Liver (tissue), 9 donors: ENCODE results near the gene SLC11A1. TPM values are rescaled to one million over a fixed set of nuclear protein-coding genes. Genes with fewer than 3 reads are reported as not detected.

Experiments used
- DNase-seq: peaks from one replicate; pipeline ENCODE4 v3.0.0-alpha.2; 2017; ENCODE audit warnings: low spot score
- H3K27ac ChIP-seq, 2 donors: one replicate each; pipeline ENCODE4 v1.7.0; 2013; ENCODE audit warnings: inconsistent platforms in 2 of 2, low read length in 2 of 2, control low read depth in 1 of 2, low read depth in 1 of 2, mild to moderate bottlenecking in 1 of 2
- H3K27me3 ChIP-seq, 4 donors: one replicate each; pipeline versions ENCODE4 v1.6.1 to v1.7.0; 2013; ENCODE audit warnings: low read length in 3 of 4, inconsistent platforms in 1 of 4, mild to moderate bottlenecking in 1 of 4, moderate library complexity in 1 of 4; ENCODE audit not compliant: control insufficient read depth in 4 of 4, insufficient read depth in 4 of 4
- H3K36me3 ChIP-seq, 4 donors: one replicate each; pipeline versions ENCODE4 v1.6.1 to v1.7.0; 2013; ENCODE audit warnings: low read length in 3 of 4, mild to moderate bottlenecking in 3 of 4, low read depth in 1 of 4, moderate library complexity in 1 of 4; ENCODE audit not compliant: control insufficient read depth in 4 of 4, insufficient read depth in 3 of 4
- H3K4me1 ChIP-seq, 4 donors: one replicate each; pipeline versions ENCODE4 v1.6.1 to v1.7.0; 2013; ENCODE audit warnings: low read length in 3 of 4, mild to moderate bottlenecking in 3 of 4, moderate library complexity in 1 of 4; ENCODE audit not compliant: control insufficient read depth in 4 of 4, insufficient read depth in 4 of 4
- H3K4me3 ChIP-seq, 3 donors: one replicate each; pipeline versions ENCODE4 v1.6.1 to v1.7.0; 2013; ENCODE audit warnings: low read length in 3 of 3, control low read depth in 1 of 3, low read depth in 1 of 3, mild to moderate bottlenecking in 1 of 3
- H3K9ac ChIP-seq, 2 donors: one replicate each; pipeline ENCODE4 v1.7.0; 2013; ENCODE audit warnings: low read length in 2 of 2, mild to moderate bottlenecking in 2 of 2, moderate library complexity in 2 of 2, control low read depth in 1 of 2, low read depth in 1 of 2
- H3K9me3 ChIP-seq, 4 donors: one replicate each; pipeline versions ENCODE4 v1.6.1 to v1.7.0; 2013; ENCODE audit warnings: low read length in 3 of 4; ENCODE audit not compliant: control insufficient read depth in 4 of 4
- ATF3 ChIP-seq: IDR thresholded peaks from 2 replicates; pipeline ENCODE4 v1.6.1; 2016; ENCODE audit warnings: antibody characterized with exemption
- EGR1 ChIP-seq, 2 donors: IDR thresholded peaks; 2 replicates each; pipeline ENCODE4 v1.6.1; 2016 to 2018; ENCODE audit warnings: antibody characterized with exemption in 2 of 2, low read depth in 2 of 2
- FOXA2 ChIP-seq: IDR thresholded peaks from 2 replicates; pipeline ENCODE4 v1.6.1; 2016; ENCODE audit warnings: antibody characterized with exemption
- HNF4A ChIP-seq, 2 donors: conservative IDR thresholded peaks; 2 replicates each; pipeline ENCODE4 v1.6.1; 2016; ENCODE audit warnings: antibody characterized with exemption in 2 of 2, mild to moderate bottlenecking in 2 of 2
- HNF4G ChIP-seq: IDR thresholded peaks from 2 replicates; pipeline ENCODE4 v1.6.1; 2016; ENCODE audit warnings: antibody characterized with exemption
- RAD21 ChIP-seq, 2 donors: IDR thresholded peaks; 2 replicates each; pipeline ENCODE4 v1.6.1; 2016; ENCODE audit warnings: antibody characterized with exemption in 2 of 2, mild to moderate bottlenecking in 2 of 2
- REST ChIP-seq: IDR thresholded peaks from 2 replicates; pipeline ENCODE4 v1.6.1; 2016; ENCODE audit warnings: antibody characterized with exemption, mild to moderate bottlenecking
- RXRA ChIP-seq, 2 donors: IDR thresholded peaks; 2 replicates each; pipeline ENCODE4 v1.6.1; 2017 to 2018; ENCODE audit warnings: antibody characterized with exemption in 2 of 2, mild to moderate bottlenecking in 1 of 2
- SP1 ChIP-seq: IDR thresholded peaks from 2 replicates; pipeline ENCODE4 v1.6.1; 2018; ENCODE audit warnings: antibody characterized with exemption, mild to moderate bottlenecking
- TAF1 ChIP-seq: conservative IDR thresholded peaks from 2 replicates; pipeline ENCODE4 v1.6.1; 2016; ENCODE audit warnings: antibody characterized with exemption, mild to moderate bottlenecking
- ZBTB33 ChIP-seq: IDR thresholded peaks from 2 replicates; pipeline ENCODE4 v1.6.1; 2016; ENCODE audit warnings: antibody characterized with exemption
- WGBS: extraction: QIAGEN DNeasy Blood & Tissue Kit; methylation state at CpG from one replicate; pipeline ENCODE4 v1.1.7; 2013; 5-methylcytosine and 5-hydroxymethylcytosine counted together
- polyA plus RNA-seq, 2 donors: library from polyadenylated mRNA; stranded (reverse) in 1 of 2; unstranded in 1 of 2; fragments of 200-250 nt in 1 of 2; fragments of >200 nt in 1 of 2; fragmentation: Nextera tagmentation in 1 of 2; extraction: Ambion mirVana in 1 of 2; gene quantifications; one replicate each; pipeline versions ENCODE4 v1.2.1 to v1.2.3, GENCODE V29; 2013 to 2015
- total RNA-seq, 2 donors: library from RNA; depleted of rRNA; stranded (reverse); fragments of >200 nt; gene quantifications; one replicate each; pipeline ENCODE4 v1.2.3, GENCODE V29; 2014
- donor health status: healthy.
- donor health status: healthy.
- donor health status: healthy.
- donor health status: healthy.
- donor health status: healthy.

SLC11A1 gene
- total and polyA plus RNA-seq, 4 donors, result 1.4 to 23.0 (median 3.2) TPM

GRCh38 chr2:218347172-218347571, 34.9 kb upstream of the SLC11A1 start:
- no peak for DNase-seq
- no peak for TF ChIP-seq EGR1 (IDR thresholded peaks at IDR 0.05; ENCODE audit: low read depth in 2 of 2)
- peak in 1 of 2 donors; percentile 4 for TF ChIP-seq HNF4A (conservative IDR thresholded peaks at IDR 0.05)
- H3K4me1 ChIP-seq, result peaks cover 0 to 3% (median 0%) of the 10 kb centered on the region in 4 donors
- H3K36me3 ChIP-seq, result peaks cover 10 to 27% (median 19%) of the 10 kb centered on the region in 4 donors
- H3K4me3 ChIP-seq, result no peak overlapping the region
- H3K9me3 ChIP-seq, result peaks cover 0 to 3% (median 1%) of the 10 kb centered on the region in 4 donors
- no peak overlapping the region for H3K27ac ChIP-seq
- H3K27me3 ChIP-seq, result no peaks in the 10 kb centered on the region
- H3K9ac ChIP-seq, result no peak overlapping the region
- 51% methylated on average over 5 of the region's 5 CpGs for WGBS

- H3K27ac ChIP-seq, result no peak overlapping the region
Measured at GRCh38 chr2:218354045-218354444, 28.0 kb upstream of the SLC11A1 start.

GRCh38 chr2:218354850-218355443, 27.1 kb upstream of the SLC11A1 start:
- WGBS, result 59% methylated on average over 20 of the region's 20 CpGs
- Histone ChIP-seq H3K27ac (no peak overlapping the region), H3K4me3 (no peak overlapping the region), H3K27me3 (no peaks in the 10 kb centered on the region), H3K4me1 (peaks cover 0 to 7% (median 4%) of the 10 kb centered on the region in 4 donors), H3K9me3 (peaks cover 0 to 4% (median 1%) of the 10 kb centered on the region in 4 donors), H3K36me3 (no peaks in the 10 kb centered on the region), H3K9ac (no peak overlapping the region)
- no peak for DNase-seq
- TF ChIP-seq RAD21 (IDR thresholded peaks at IDR 0.05) (peak in 1 of 2 donors; percentile 35), TAF1 (no peak), HNF4A (conservative IDR thresholded peaks at IDR 0.05) (peak; percentile 48 to 78), RXRA (IDR thresholded peaks at IDR 0.05) (peak in 1 of 2 donors; percentile 48), SP1 (peak; percentile 48), REST (no peak), HNF4G (peak; percentile 46)

More at GRCh38 chr2:218354045-218354444, 28.0 kb upstream of the SLC11A1 start:
- Histone ChIP-seq H3K9ac (no peak overlapping the region), H3K4me1 (peaks cover 0 to 7% (median 4%) of the 10 kb centered on the region in 4 donors), H3K36me3 (no peaks in the 10 kb centered on the region), H3K27me3 (no peaks in the 10 kb centered on the region), H3K9me3 (peaks cover 0 to 4% (median 1%) of the 10 kb centered on the region in 4 donors), H3K4me3 (no peak overlapping the region)
- DNase-seq, result no peak
- TF ChIP-seq ZBTB33 (no peak), ATF3 (no peak), FOXA2 (no peak)
- WGBS, result 89% methylated on average over 14 of the region's 14 CpGs
